HepG2 (cell line): ENCODE results near the gene SLC1A5. TPM values are rescaled to one million over a fixed set of nuclear protein-coding genes. Genes with fewer than 3 reads are reported as not detected.
A peak's percentile ranks its signal among the peaks of the same experiment; 100 is the strongest.

Experiments used
- ATF1 ChIP-seq: IDR thresholded peaks from 2 replicates; pipeline ENCODE4 v1.6.1; 2016; ENCODE audit warnings: mild to moderate bottlenecking, control low read depth
- CENPBD1 ChIP-seq: sonication (generic); formaldehyde crosslinking; IDR thresholded peaks from 2 replicates; pipeline ENCODE4 v1.8.0; 2022; ENCODE audit warnings: missing genetic modification reagents, low read depth, mild to moderate bottlenecking, borderline replicate concordance
- FOXA1 ChIP-seq, 2 experiments: fragments of 450-650 bp in 1 of 2; sonication (generic) in 1 of 2; formaldehyde crosslinking in 1 of 2; IDR thresholded peaks; 2 replicates each; pipeline versions ENCODE4 v1.4.0 to v1.6.1; 2016 to 2020; ENCODE audit warnings: missing genetic modification reagents in 1 of 2
- HOMEZ ChIP-seq: IDR thresholded peaks from 2 replicates; pipeline ENCODE4 v1.6.1; 2016; ENCODE audit warnings: low read depth
- HOXA7 ChIP-seq: sonication (generic); formaldehyde crosslinking; IDR thresholded peaks from 2 replicates; pipeline ENCODE4 v1.8.1; 2022; ENCODE audit warnings: mild to moderate bottlenecking, missing genetic modification reagents, moderate library complexity
- KDM3A ChIP-seq: IDR thresholded peaks from 2 replicates; pipeline ENCODE4 v1.6.1; 2018; ENCODE audit warnings: low read depth, missing compliant biosample characterization
- MTA1 ChIP-seq: sonication (generic); formaldehyde crosslinking; IDR thresholded peaks from 2 replicates; pipeline ENCODE4 v1.4.0; 2020; ENCODE audit warnings: missing genetic modification reagents, mild to moderate bottlenecking, borderline replicate concordance
- MYC ChIP-seq: sonication (generic); formaldehyde crosslinking; IDR thresholded peaks from 2 replicates; pipeline ENCODE4 v1.9.0; 2021; ENCODE audit warnings: missing genetic modification reagents, borderline replicate concordance
- PCBP1 ChIP-seq: fragments of 200-400 bp; formaldehyde crosslinking; IDR thresholded peaks from 2 replicates; pipeline ENCODE4 v1.6.1; 2017; ENCODE audit warnings: mild to moderate bottlenecking, low read depth, low read length, borderline replicate concordance
- PHF8 ChIP-seq: sonication (generic); formaldehyde crosslinking; IDR thresholded peaks from 2 replicates; pipeline ENCODE4 v1.5.0; 2020; ENCODE audit warnings: missing genetic modification reagents
- PRPF4 ChIP-seq: fragments of 200-400 bp; formaldehyde crosslinking; IDR thresholded peaks from 2 replicates; pipeline ENCODE4 v1.6.1; 2016; ENCODE audit warnings: low read length, low read depth; ENCODE audit not compliant: poor library complexity, severe bottlenecking
- SMAD3 ChIP-seq: sonication (generic); formaldehyde crosslinking; IDR thresholded peaks from 2 replicates; pipeline ENCODE4 v1.4.0; 2020; ENCODE audit warnings: missing genetic modification reagents
- SNAI1 ChIP-seq: sonication (generic); formaldehyde crosslinking; IDR thresholded peaks from 2 replicates; pipeline ENCODE4 v1.5.0; 2020; ENCODE audit warnings: mild to moderate bottlenecking, missing genetic modification reagents, borderline replicate concordance
- SP140L ChIP-seq: sonication (generic); formaldehyde crosslinking; IDR thresholded peaks from 2 replicates; pipeline ENCODE4 v1.4.0; 2020; ENCODE audit warnings: missing genetic modification reagents, borderline replicate concordance
- TFDP1 ChIP-seq: IDR thresholded peaks from 2 replicates; pipeline ENCODE4 v1.6.1; 2016; ENCODE audit warnings: missing compliant biosample characterization, missing genetic modification reagents, borderline replicate concordance
- ZNF136 ChIP-seq: sonication (generic); formaldehyde crosslinking; IDR thresholded peaks from 2 replicates; pipeline ENCODE4 v1.8.1; 2022; ENCODE audit warnings: low read depth, mild to moderate bottlenecking, moderate library complexity, missing genetic modification reagents
- ZNF232 ChIP-seq: sonication (generic); formaldehyde crosslinking; IDR thresholded peaks from 2 replicates; pipeline ENCODE4 v1.4.0; 2020; ENCODE audit warnings: missing genetic modification reagents, borderline replicate concordance
- ZNF276 ChIP-seq: sonication (generic); formaldehyde crosslinking; IDR thresholded peaks from 2 replicates; pipeline ENCODE4 v1.4.0; 2020; ENCODE audit warnings: mild to moderate bottlenecking, low read depth, missing genetic modification reagents
- ZNF333 ChIP-seq: sonication (generic); formaldehyde crosslinking; IDR thresholded peaks from 2 replicates; pipeline ENCODE4 v1.4.0; 2020; ENCODE audit warnings: mild to moderate bottlenecking, missing genetic modification reagents, borderline replicate concordance
- ZNF44 ChIP-seq: sonication (generic); formaldehyde crosslinking; IDR thresholded peaks from 2 replicates; pipeline ENCODE4 v1.5.1; 2020; ENCODE audit warnings: mild to moderate bottlenecking, missing genetic modification reagents
- ZNF501 ChIP-seq: sonication (generic); formaldehyde crosslinking; IDR thresholded peaks from 2 replicates; pipeline ENCODE4 v1.5.1; 2020; ENCODE audit warnings: mild to moderate bottlenecking, moderate library complexity, missing genetic modification reagents
- ZNF552 ChIP-seq: sonication (generic); formaldehyde crosslinking; IDR thresholded peaks from 2 replicates; pipeline ENCODE4 v1.9.0; 2022; ENCODE audit warnings: missing genetic modification reagents, mild to moderate bottlenecking, borderline replicate concordance
- ZNF605 ChIP-seq: sonication (generic); formaldehyde crosslinking; IDR thresholded peaks from 2 replicates; pipeline ENCODE4 v1.8.0; 2022; ENCODE audit warnings: mild to moderate bottlenecking, missing genetic modification reagents
- ZNF766 ChIP-seq: sonication (generic); formaldehyde crosslinking; IDR thresholded peaks from 2 replicates; pipeline ENCODE4 v1.5.0; 2020; ENCODE audit warnings: missing genetic modification reagents, borderline replicate concordance
- ZNF780A ChIP-seq: sonication (generic); formaldehyde crosslinking; IDR thresholded peaks from 2 replicates; pipeline ENCODE4 v1.8.0; 2022; ENCODE audit warnings: mild to moderate bottlenecking, missing genetic modification reagents, moderate library complexity
- polyA plus RNA-seq, 8 experiments: library from polyadenylated mRNA; depleted of rRNA in 3 of 8; stranded (reverse) in 7 of 8; unstranded in 1 of 8; fragments of >200 nt; fragmentation: Illumina TruSeq in 4 of 8; extraction: Trizol in 4 of 8; gene quantifications; 2 replicates each; pipeline versions ENCODE4 v1.2.1 to v1.2.3, GENCODE V29; 2011 to 2016; ENCODE audit warnings: low read depth in 4 of 8, missing spikeins in 1 of 8, mixed read lengths in 1 of 8; ENCODE audit not compliant: insufficient read depth in 1 of 8
- total RNA-seq, 5 experiments: library from RNA; depleted of rRNA; stranded (reverse); fragments of >200 nt; fragmentation: Illumina TruSeq; extraction: Trizol; gene quantifications; 2 replicates each; pipeline ENCODE4 v1.2.3, GENCODE V29; 2016; ENCODE audit warnings: low read depth in 1 of 5

The SLC1A5 gene
- total and polyA plus RNA-seq, 2 of the 13 experiments (the other 11 are each of a cell fraction or from before 2014, with no cell fraction given), result 120 to 159 TPM

GRCh38 chr19:46821512-46822409 lies 33.4 kb upstream of the SLC1A5 start (continued):
- TF ChIP-seq SMAD3 (CRISPR knock-in tag), result no peak
- TF ChIP-seq PCBP1, result 0 out of 2 replicates have a peak, but pooled peaks have one; percentile 29
- no peak for TF ChIP-seq ZNF44 (CRISPR knock-in tag)
- peak; percentile 11; the same call in 1 of the 2 replicates for TF ChIP-seq TFDP1
- TF ChIP-seq ZNF232 (CRISPR knock-in tag), result no peak; the same call in 1 of the 2 replicates
- TF ChIP-seq ZNF276 (CRISPR knock-in tag), result 0 out of 2 replicates have a peak, but pooled peaks have one; percentile 58
- TF ChIP-seq ZNF552 (CRISPR knock-in tag), result no peak
- TF ChIP-seq ZNF501 (CRISPR knock-in tag), result peak; percentile 86
- no peak for TF ChIP-seq ZNF333
- no peak for TF ChIP-seq ATF1 (CRISPR knock-in tag)
- no peak for TF ChIP-seq SP140L (CRISPR knock-in tag)
- peak; percentile 50 for TF ChIP-seq PHF8 (CRISPR knock-in tag)
- peak; percentile 69; the same call in 1 of the 2 replicates for TF ChIP-seq ZNF605 (CRISPR knock-in tag)
- TF ChIP-seq HOMEZ (CRISPR knock-in tag), result 0 out of 2 replicates have a peak, but pooled peaks have one; percentile 39
- no peak for TF ChIP-seq KDM3A (CRISPR knock-in tag)
- TF ChIP-seq MYC, result peak; percentile 59; the same call in 1 of the 2 replicates
- TF ChIP-seq ZNF766 (CRISPR knock-in tag), result no peak; the same call in 1 of the 2 replicates
- TF ChIP-seq MTA1 (CRISPR knock-in tag), result no peak
- no peak for TF ChIP-seq CENPBD1 (CRISPR knock-in tag)
- TF ChIP-seq SNAI1 (CRISPR knock-in tag), result 0 out of 2 replicates have a peak, but pooled peaks have one; percentile 48
- TF ChIP-seq PRPF4, result no peak
- TF ChIP-seq HOXA7 (CRISPR knock-in tag), result no peak
- no peak for TF ChIP-seq FOXA1 (IDR thresholded peaks at IDR 0.05)
- no peak for TF ChIP-seq FOXA1 (CRISPR knock-in tag; IDR thresholded peaks at IDR 0.05)
- no peak for TF ChIP-seq ZNF780A (CRISPR knock-in tag)
- TF ChIP-seq ZNF136 (CRISPR knock-in tag), result no peak
